Osteoblast (primary cell): Measurements from ENCODE around the gene PLEKHA1. TPM values are rescaled to one million over a fixed set of nuclear protein-coding genes. Genes with fewer than 3 reads are reported as not detected.

Experiments
- DNase-seq: peaks from one replicate; pipeline ENCODE4 v3.0.0; 2011; ENCODE audit warnings: low spot score, mixed read lengths; ENCODE audit not compliant: insufficient read length; ENCODE audit errors: missing footprints
- H2AFZ ChIP-seq: 2 replicates; pipeline ENCODE4 v1.6.0; 2011; ENCODE audit warnings: mild to moderate bottlenecking, low read length
- H3K27ac ChIP-seq: 2 replicates; pipeline ENCODE4 v1.5.1; 2011; ENCODE audit warnings: mild to moderate bottlenecking, low read depth, low read length, moderate library complexity
- H3K27me3 ChIP-seq: 2 replicates; pipeline ENCODE4 v1.6.0; 2012; ENCODE audit warnings: mild to moderate bottlenecking, control low read depth, inconsistent platforms, low read length, moderate library complexity; ENCODE audit not compliant: insufficient read depth
- H3K36me3 ChIP-seq: 2 replicates; pipeline ENCODE4 v1.5.1; 2011; ENCODE audit warnings: mild to moderate bottlenecking, low read length, control low read depth, moderate library complexity; ENCODE audit not compliant: insufficient read depth
- H3K4me1 ChIP-seq: 2 replicates; pipeline ENCODE4 v1.5.1; 2011; ENCODE audit warnings: mild to moderate bottlenecking, low read length, control low read depth, moderate library complexity; ENCODE audit not compliant: insufficient read depth
- H3K4me2 ChIP-seq: 2 replicates; pipeline ENCODE4 v1.6.0; 2011; ENCODE audit warnings: mild to moderate bottlenecking, low read length; ENCODE audit not compliant: insufficient read depth
- H3K4me3 ChIP-seq: fragments of 200-600 bp; sonication (generic); 3 replicates; pipeline ENCODE4 v1.5.1; 2012; ENCODE audit warnings: mild to moderate bottlenecking, low read length, inconsistent platforms; ENCODE audit not compliant: insufficient read depth
- H3K79me2 ChIP-seq: 2 replicates; pipeline ENCODE4 v1.6.0; 2012; ENCODE audit warnings: mild to moderate bottlenecking, low read length, control low read depth, inconsistent platforms; ENCODE audit not compliant: insufficient read depth
- H3K9me3 ChIP-seq: 2 replicates; pipeline ENCODE4 v1.5.1; 2011; ENCODE audit warnings: low read depth, low read length, control low read depth
- H4K20me1 ChIP-seq: 2 replicates; pipeline ENCODE4 v1.6.0; 2012; ENCODE audit warnings: mild to moderate bottlenecking, low read length, control low read depth; ENCODE audit not compliant: insufficient read depth
- total RNA-seq: library from RNA; depleted of rRNA; stranded (reverse); fragments of >200 nt; gene quantifications from 2 replicates; pipeline ENCODE4 v1.2.3, GENCODE V29; 2012
- TF ChIP-seq, protein P1 (sequence below): IDR thresholded peaks from 2 replicates; pipeline ENCODE4 v1.5.1; 2011; ENCODE audit warnings: mild to moderate bottlenecking, low read depth, low read length, moderate library complexity; ENCODE audit errors: extremely low read depth

PLEKHA1 gene
- total RNA-seq, 1 donor, result 17.4 TPM

DNA sequence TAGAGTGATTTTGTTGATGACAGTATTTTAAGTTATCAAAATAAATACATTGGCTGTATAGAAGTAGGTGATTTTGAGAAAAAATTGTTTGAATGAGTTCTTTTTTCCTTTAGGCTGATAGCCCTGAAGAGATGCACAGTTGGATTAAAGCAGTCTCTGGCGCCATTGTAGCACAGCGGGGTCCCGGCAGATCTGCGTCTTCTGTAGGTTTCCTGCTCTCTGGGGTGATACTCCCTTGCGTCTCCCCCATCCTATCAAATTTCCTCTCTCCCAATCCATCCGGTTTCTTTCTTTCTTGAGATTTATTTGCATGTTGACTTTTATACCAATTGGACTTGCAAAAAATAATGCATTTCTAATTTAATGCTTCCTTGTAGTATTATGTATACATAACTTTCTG is 52.3 kb downstream of the PLEKHA1 start:
- no peak for DNase-seq
- TF ChIP-seq, protein P1, sequence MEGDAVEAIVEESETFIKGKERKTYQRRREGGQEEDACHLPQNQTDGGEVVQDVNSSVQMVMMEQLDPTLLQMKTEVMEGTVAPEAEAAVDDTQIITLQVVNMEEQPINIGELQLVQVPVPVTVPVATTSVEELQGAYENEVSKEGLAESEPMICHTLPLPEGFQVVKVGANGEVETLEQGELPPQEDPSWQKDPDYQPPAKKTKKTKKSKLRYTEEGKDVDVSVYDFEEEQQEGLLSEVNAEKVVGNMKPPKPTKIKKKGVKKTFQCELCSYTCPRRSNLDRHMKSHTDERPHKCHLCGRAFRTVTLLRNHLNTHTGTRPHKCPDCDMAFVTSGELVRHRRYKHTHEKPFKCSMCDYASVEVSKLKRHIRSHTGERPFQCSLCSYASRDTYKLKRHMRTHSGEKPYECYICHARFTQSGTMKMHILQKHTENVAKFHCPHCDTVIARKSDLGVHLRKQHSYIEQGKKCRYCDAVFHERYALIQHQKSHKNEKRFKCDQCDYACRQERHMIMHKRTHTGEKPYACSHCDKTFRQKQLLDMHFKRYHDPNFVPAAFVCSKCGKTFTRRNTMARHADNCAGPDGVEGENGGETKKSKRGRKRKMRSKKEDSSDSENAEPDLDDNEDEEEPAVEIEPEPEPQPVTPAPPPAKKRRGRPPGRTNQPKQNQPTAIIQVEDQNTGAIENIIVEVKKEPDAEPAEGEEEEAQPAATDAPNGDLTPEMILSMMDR, result no peak

DNA sequence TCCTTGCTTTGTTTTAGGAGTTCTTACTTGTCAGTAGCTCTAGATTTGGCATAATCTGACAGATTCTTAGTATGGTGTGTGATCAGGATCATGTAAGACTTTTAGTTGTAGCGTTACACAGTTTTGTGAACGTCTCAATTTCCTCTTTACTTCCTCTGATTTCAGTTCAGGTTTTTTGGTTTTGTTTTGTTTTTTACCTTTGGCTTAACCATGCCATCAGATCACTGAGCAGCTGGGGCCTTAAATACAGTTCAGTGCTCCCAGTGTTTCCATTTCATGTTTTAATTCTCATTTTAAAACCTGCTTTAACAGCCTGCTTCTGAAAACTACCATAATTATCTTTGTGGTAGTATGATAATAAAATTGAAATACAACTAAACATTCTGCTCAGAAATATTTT is 52.8 kb downstream of the PLEKHA1 start:
- Histone ChIP-seq H3K4me3 (no peak overlapping the region), H3K4me2 (no peak overlapping the region)

More for the DNA sequence above, 52.3 kb downstream of the PLEKHA1 start:
- Histone ChIP-seq H3K27ac (no peak overlapping the region), H3K4me2 (no peak overlapping the region), H3K36me3 (peaks cover 4% of the 10 kb centered on the region), H3K9me3 (no peaks in the 10 kb centered on the region), H3K79me2 (no peaks in the 10 kb centered on the region), H3K4me1 (peaks cover under 1% of the 10 kb centered on the region), H3K4me3 (no peak overlapping the region), H4K20me1 (no peaks in the 10 kb centered on the region), H2AFZ (no peak overlapping the region), H3K27me3 (no peaks in the 10 kb centered on the region)

DNA sequence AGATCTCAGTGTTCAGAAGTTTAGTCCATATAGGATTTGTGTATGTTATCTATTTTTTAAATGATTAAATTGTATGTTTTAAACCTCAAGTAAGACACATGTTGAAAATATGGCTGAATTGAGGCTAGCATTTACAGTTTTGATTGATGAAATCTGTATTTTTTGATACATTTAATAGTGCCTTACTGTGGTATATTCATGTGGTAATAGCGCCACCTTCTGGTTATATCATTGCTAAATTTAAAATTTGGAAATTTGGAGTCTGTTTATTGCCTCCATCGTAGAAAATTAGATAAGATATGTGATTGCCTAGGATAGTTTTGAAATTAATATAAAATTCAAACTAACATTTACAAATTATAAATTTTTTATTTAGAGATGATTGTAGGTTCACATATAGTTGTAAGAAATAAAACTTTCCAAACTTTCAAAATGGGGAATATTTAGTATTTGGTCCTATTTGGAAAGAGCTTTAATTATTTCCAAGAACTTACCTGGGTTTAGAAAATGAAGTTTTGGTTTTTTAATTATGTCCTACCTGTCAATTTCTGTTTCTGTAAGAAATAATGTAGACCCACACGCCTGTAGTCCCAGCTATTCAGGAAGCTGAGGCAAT is 60.8 kb downstream of the PLEKHA1 start:
- Histone ChIP-seq H3K4me3 (no peak overlapping the region), H3K4me2 (no peak overlapping the region), H3K9me3 (no peaks in the 10 kb centered on the region), H3K36me3 (no peaks in the 10 kb centered on the region), H3K4me1 (no peaks in the 10 kb centered on the region), H3K79me2 (no peaks in the 10 kb centered on the region), H2AFZ (no peak overlapping the region), H3K27me3 (no peaks in the 10 kb centered on the region), H3K27ac (no peak overlapping the region), H4K20me1 (no peaks in the 10 kb centered on the region)
- DNase-seq, result no peak
- TF ChIP-seq, protein P1, result peak; percentile 58

More for the DNA sequence above, 52.8 kb downstream of the PLEKHA1 start:
- Histone ChIP-seq H3K27ac (no peak overlapping the region), H3K27me3 (no peaks in the 10 kb centered on the region), H2AFZ (no peak overlapping the region), H3K79me2 (no peaks in the 10 kb centered on the region), H3K36me3 (peaks cover 4% of the 10 kb centered on the region), H3K9me3 (no peaks in the 10 kb centered on the region), H3K4me1 (no peaks in the 10 kb centered on the region), H4K20me1 (no peaks in the 10 kb centered on the region)
- TF ChIP-seq, protein P1, result no peak
- DNase-seq, result no peak

DNA sequence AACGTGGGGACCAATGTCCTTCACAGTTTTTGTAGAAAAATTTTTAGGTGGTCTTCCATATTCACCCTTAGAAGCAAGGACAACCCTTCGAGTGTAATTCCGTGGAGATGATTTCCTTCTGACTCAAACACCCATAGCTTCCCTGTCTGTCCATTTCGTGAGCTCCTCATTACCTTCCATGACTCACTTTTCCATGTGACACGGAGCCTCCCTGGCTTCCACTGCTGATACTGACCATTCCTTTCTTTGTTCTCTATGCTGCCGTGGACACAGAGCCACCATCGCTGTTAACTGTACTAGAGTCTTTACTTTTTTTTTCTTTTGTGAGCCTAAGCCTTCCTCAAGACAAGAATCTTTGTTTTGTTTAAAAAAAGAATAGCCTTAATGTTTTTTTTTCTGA is 67.5 kb downstream of the PLEKHA1 start:
- no peak for DNase-seq
- H3K4me1 ChIP-seq, result peaks cover 13% of the 10 kb centered on the region
- H2AFZ ChIP-seq, result no peak overlapping the region
- no peak overlapping the region for H3K4me3 ChIP-seq
- no peaks in the 10 kb centered on the region for H3K9me3 ChIP-seq
- no peaks in the 10 kb centered on the region for H3K79me2 ChIP-seq
- H3K4me2 ChIP-seq, result peak overlapping the region; percentile 44
- H3K36me3 ChIP-seq, result no peaks in the 10 kb centered on the region
- H4K20me1 ChIP-seq, result no peaks in the 10 kb centered on the region
- H3K27me3 ChIP-seq, result no peaks in the 10 kb centered on the region
- no peak overlapping the region for H3K27ac ChIP-seq
- TF ChIP-seq, protein P1, result no peak
